K562 (cell line): ENCODE results near the gene RAI14. TPM values are rescaled to one million over a fixed set of nuclear protein-coding genes. Genes with fewer than 3 reads are reported as not detected.

ENCODE experiments used
- ARID3A ChIP-seq: IDR thresholded peaks from 2 replicates; pipeline ENCODE4 v1.6.1; 2012; ENCODE audit warnings: low read depth, low read length, improper control_type of control experiment, borderline replicate concordance
- ATF1 ChIP-seq, 2 experiments: fragments of 450-650 bp in 1 of 2; IDR thresholded peaks; 2 replicates each; pipeline ENCODE4 v1.6.1; 2016; ENCODE audit warnings: missing compliant biosample characterization in 1 of 2, missing genetic modification characterization in 1 of 2
- CBFA2T2 ChIP-seq: fragments of 450-650 bp; conservative IDR thresholded peaks from 2 replicates; pipeline ENCODE4 v1.6.1; 2017; ENCODE audit warnings: mild to moderate bottlenecking
- CCNT2 ChIP-seq: IDR thresholded peaks from 2 replicates; pipeline ENCODE4 v1.6.1; 2011; ENCODE audit warnings: borderline replicate concordance, low read depth, mild to moderate bottlenecking, moderate library complexity, mixed read lengths, low read length; ENCODE audit not compliant: insufficient read length; ENCODE audit errors: extremely low read depth
- DACH1 ChIP-seq: fragments of 450-650 bp; IDR thresholded peaks from 2 replicates; pipeline ENCODE4 v1.6.1; 2018; ENCODE audit not compliant: partially characterized antibody
- HBP1 ChIP-seq: fragments of 450-650 bp; formaldehyde crosslinking; IDR thresholded peaks from 2 replicates; pipeline ENCODE4 v1.4.0; 2022; ENCODE audit warnings: missing genetic modification characterization
- KDM4B ChIP-seq, 2 experiments: fragments of 450-650 bp in 1 of 2; sonication (generic) in 1 of 2; IDR thresholded peaks; 2 replicates each; pipeline ENCODE4 v1.6.1; 2016 to 2017; ENCODE audit warnings: borderline replicate concordance in 2 of 2, antibody characterized with exemption in 1 of 2, low read depth in 1 of 2, mild to moderate bottlenecking in 1 of 2
- LEF1 ChIP-seq: fragments of 450-650 bp; IDR thresholded peaks from 2 replicates; pipeline ENCODE4 v1.6.1; 2016; ENCODE audit warnings: mild to moderate bottlenecking
- ZNF384 ChIP-seq: IDR thresholded peaks from 2 replicates; pipeline ENCODE4 v1.6.1; 2012; ENCODE audit warnings: low read depth, low read length, improper control_type of control experiment
- ZNF785 ChIP-seq: fragments of 250-450 bp; sonication (Bioruptor Pico); IDR thresholded peaks from 2 replicates; pipeline ENCODE4 v1.4.0; 2020; ENCODE audit warnings: mild to moderate bottlenecking
- polyA plus RNA-seq, 8 experiments: library from polyadenylated mRNA; depleted of rRNA in 4 of 8; stranded (reverse) in 5 of 8; unstranded in 3 of 8; fragments of >200 nt; fragmentation: Nextera tagmentation in 2 of 8; fragmentation: Illumina TruSeq in 1 of 8; extraction: Ambion mirVana in 2 of 8; extraction: Trizol in 1 of 8; gene quantifications; 2 replicates each; pipeline versions ENCODE4 v1.2.1 to v1.2.3, GENCODE V29; 2011 to 2014; ENCODE audit warnings: inconsistent platforms in 1 of 8, missing spikeins in 1 of 8
- total RNA-seq, 7 experiments: library from RNA; depleted of rRNA in 6 of 7; stranded (reverse); fragments of >200 nt in 6 of 7; fragmentation: Illumina TruSeq in 2 of 7; extraction: Trizol in 2 of 7; gene quantifications; 2 replicates each; pipeline versions ENCODE4 v1.2.1 to v1.2.3, GENCODE V29; 2011 to 2021; ENCODE audit warnings: low replicate concordance in 1 of 7
- TF ChIP-seq, protein P1 (sequence below): sonication (generic); IDR thresholded peaks from 2 replicates; pipeline ENCODE4 v1.6.1; 2016
- TF ChIP-seq, protein P2 (sequence below): fragments of 200-400 bp; formaldehyde crosslinking; IDR thresholded peaks from 2 replicates; pipeline ENCODE4 v1.6.1; 2017; ENCODE audit warnings: mild to moderate bottlenecking, low read depth, low read length, moderate library complexity

RAI14 gene
- total and polyA plus RNA-seq, 9 of the 15 experiments (the other 6 are each of a cell fraction or from before 2014, with no cell fraction given), result 11.3 to 82.5 (median 34.8) TPM

DNA sequence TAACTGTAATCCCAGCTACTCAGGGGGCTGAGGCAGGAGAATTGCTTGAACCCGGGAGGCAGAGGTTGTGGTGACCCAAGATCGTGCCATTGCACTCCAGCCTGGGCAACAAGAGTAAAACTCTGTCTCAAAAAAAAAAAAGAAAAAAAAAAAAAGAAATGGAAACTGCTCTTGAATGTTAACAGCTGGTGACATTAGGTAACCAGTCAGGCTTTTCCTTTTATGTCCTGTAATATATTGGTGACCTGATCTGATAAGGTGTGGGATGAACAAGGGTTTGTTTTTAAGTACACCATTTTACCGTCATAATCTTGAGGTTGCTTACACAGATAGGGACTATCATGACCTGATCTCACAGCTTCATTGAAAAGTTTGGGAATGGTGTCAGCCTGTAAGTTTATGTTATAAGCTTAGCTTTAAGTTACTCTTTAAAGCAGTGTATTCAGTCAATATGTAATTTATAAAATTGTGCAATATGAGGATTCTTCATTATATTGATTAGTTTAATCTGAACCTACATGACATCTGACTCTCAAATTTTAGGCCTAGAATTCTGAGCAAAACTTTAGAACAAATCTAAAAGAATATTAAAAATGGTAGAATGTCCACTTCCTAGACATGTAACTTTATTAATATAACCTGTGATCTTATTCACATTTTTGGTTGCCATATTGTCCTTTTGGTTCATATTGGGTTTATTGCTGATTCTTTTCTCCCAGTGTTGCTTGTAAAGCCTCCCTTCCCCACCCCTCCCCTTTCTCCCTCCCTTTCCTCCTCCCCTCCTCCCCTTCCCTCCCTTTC lies 41.4 kb downstream of the RAI14 start (continued):
- no peak for TF ChIP-seq HBP1 (CRISPR knock-in tag)
- TF ChIP-seq, protein P1, sequence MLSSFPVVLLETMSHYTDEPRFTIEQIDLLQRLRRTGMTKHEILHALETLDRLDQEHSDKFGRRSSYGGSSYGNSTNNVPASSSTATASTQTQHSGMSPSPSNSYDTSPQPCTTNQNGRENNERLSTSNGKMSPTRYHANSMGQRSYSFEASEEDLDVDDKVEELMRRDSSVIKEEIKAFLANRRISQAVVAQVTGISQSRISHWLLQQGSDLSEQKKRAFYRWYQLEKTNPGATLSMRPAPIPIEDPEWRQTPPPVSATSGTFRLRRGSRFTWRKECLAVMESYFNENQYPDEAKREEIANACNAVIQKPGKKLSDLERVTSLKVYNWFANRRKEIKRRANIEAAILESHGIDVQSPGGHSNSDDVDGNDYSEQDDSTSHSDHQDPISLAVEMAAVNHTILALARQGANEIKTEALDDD, result peak; percentile 86
- 0 out of 2 replicates have a peak, but pooled peaks have one; percentile 9 for TF ChIP-seq ARID3A
- no peak for TF ChIP-seq ATF1 (CRISPR knock-in tag; IDR thresholded peaks at IDR 0.05)
- TF ChIP-seq ATF1 (tag; IDR thresholded peaks at IDR 0.05), result 0 out of 2 replicates have a peak, but pooled peaks have one; percentile 16
- TF ChIP-seq, protein P2, sequence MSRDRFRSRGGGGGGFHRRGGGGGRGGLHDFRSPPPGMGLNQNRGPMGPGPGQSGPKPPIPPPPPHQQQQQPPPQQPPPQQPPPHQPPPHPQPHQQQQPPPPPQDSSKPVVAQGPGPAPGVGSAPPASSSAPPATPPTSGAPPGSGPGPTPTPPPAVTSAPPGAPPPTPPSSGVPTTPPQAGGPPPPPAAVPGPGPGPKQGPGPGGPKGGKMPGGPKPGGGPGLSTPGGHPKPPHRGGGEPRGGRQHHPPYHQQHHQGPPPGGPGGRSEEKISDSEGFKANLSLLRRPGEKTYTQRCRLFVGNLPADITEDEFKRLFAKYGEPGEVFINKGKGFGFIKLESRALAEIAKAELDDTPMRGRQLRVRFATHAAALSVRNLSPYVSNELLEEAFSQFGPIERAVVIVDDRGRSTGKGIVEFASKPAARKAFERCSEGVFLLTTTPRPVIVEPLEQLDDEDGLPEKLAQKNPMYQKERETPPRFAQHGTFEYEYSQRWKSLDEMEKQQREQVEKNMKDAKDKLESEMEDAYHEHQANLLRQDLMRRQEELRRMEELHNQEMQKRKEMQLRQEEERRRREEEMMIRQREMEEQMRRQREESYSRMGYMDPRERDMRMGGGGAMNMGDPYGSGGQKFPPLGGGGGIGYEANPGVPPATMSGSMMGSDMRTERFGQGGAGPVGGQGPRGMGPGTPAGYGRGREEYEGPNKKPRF, result no peak
- peak; percentile 37 for TF ChIP-seq CCNT2
- no peak for TF ChIP-seq KDM4B (IDR thresholded peaks at IDR 0.05; ENCODE audit: borderline replicate concordance in 2 of 2, low read depth in 1 of 2)
- TF ChIP-seq LEF1, result peak; percentile 41; the same call in 1 of the 2 replicates
- peak; percentile 36; the same call in 1 of the 2 replicates for TF ChIP-seq ZNF384
- TF ChIP-seq DACH1, result peak; percentile 61
- TF ChIP-seq CBFA2T2, result peak; percentile 17; the same call in 1 of the 2 replicates
- no peak for TF ChIP-seq ZNF785
